ENCODE measurements around the gene IL2RA.

GRCh38 chr10:6025683-6026255 is 36.4 kb downstream of the IL2RA start:
- no peak for TF ChIP-seq CTCF (conservative IDR thresholded peaks at IDR 0.05; ENCODE audit: low read length)
- TF ChIP-seq EZH2phosphoT487 (IDR thresholded peaks at IDR 0.05; ENCODE audit: borderline replicate concordance), result no peak
